MCF 10A (cell line): Measurements from ENCODE around the gene DPP9. TPM values are rescaled to one million over a fixed set of nuclear protein-coding genes. Genes with fewer than 3 reads are reported as not detected.
A peak's percentile ranks its signal among the peaks of the same experiment; 100 is the strongest.

Experiments used
- BruUV-seq: library from RNA; stranded (reverse); fragments of 400-500 nt; replicated peaks from 2 replicates; lab custom pipeline; 2021; lab: Mats Ljungman, UMichigan
- CTCF ChIA-PET: fragments of 300-600 bp; sonication (Branson Sonifier 250); formaldehyde crosslinking; extraction: SDS; loops from one replicate; lab custom pipeline; 2021; ENCODE audit warnings: antibody characterized with exemption, inconsistent platforms; lab: Yijun Ruan, JAX
- POLR2A ChIA-PET: fragments of 300-600, 350-650 bp; sonication (Branson Sonifier 250); formaldehyde crosslinking; extraction: SDS; loops from one replicate; lab custom pipeline; 2020; ENCODE audit warnings: antibody characterized with exemption, inconsistent platforms; lab: Yijun Ruan, JAX
- DNase-seq: peaks from one replicate; pipeline ENCODE4 v3.0.0-alpha.2; 2018; ENCODE audit not compliant: unreplicated experiment
- H3K27ac Mint-ChIP-seq: one replicate; pipeline ENCODE4 v1.8.0; 2022; ENCODE audit warnings: mild to moderate bottlenecking, low read depth, mixed read lengths; ENCODE audit not compliant: unreplicated experiment
- H3K27me3 Mint-ChIP-seq: one replicate; pipeline ENCODE4 v1.8.0; 2022; ENCODE audit warnings: mixed read lengths; ENCODE audit not compliant: insufficient read depth, unreplicated experiment
- H3K36me3 Mint-ChIP-seq: one replicate; pipeline ENCODE4 v1.8.0; 2022; ENCODE audit warnings: mild to moderate bottlenecking, moderate library complexity, mixed read lengths; ENCODE audit not compliant: insufficient read depth, unreplicated experiment
- H3K4me1 Mint-ChIP-seq: one replicate; pipeline ENCODE4 v1.8.0; 2022; ENCODE audit warnings: mixed read lengths; ENCODE audit not compliant: insufficient read depth, unreplicated experiment
- H3K4me3 Mint-ChIP-seq: one replicate; pipeline ENCODE4 v1.8.0; 2022; ENCODE audit warnings: mild to moderate bottlenecking, moderate library complexity, mixed read lengths; ENCODE audit not compliant: unreplicated experiment
- H3K9me3 Mint-ChIP-seq: one replicate; pipeline ENCODE4 v1.8.0; 2022; ENCODE audit warnings: mixed read lengths; ENCODE audit not compliant: unreplicated experiment
- intact Hi-C: fragments of 100-400 bp; cut with micrococcal nuclease; formaldehyde crosslinking; loops from 2 replicates; pipeline ENCODE4 v1.14.1; 2022
- total RNA-seq: library from RNA; stranded (reverse); gene quantifications from 2 replicates; pipeline ENCODE4 v1.2.3, GENCODE V29; 2022
- TF ChIP-seq, protein P1 (sequence below): fragments of 200-600 bp; IDR thresholded peaks from one replicate; pipeline ENCODE4 v1.8.0; 2022; ENCODE audit warnings: antibody characterized with exemption, mild to moderate bottlenecking; ENCODE audit not compliant: unreplicated experiment

DPP9 gene
- total RNA-seq, 1 experiment from 2014 or later, result 90.6 TPM

DNA sequence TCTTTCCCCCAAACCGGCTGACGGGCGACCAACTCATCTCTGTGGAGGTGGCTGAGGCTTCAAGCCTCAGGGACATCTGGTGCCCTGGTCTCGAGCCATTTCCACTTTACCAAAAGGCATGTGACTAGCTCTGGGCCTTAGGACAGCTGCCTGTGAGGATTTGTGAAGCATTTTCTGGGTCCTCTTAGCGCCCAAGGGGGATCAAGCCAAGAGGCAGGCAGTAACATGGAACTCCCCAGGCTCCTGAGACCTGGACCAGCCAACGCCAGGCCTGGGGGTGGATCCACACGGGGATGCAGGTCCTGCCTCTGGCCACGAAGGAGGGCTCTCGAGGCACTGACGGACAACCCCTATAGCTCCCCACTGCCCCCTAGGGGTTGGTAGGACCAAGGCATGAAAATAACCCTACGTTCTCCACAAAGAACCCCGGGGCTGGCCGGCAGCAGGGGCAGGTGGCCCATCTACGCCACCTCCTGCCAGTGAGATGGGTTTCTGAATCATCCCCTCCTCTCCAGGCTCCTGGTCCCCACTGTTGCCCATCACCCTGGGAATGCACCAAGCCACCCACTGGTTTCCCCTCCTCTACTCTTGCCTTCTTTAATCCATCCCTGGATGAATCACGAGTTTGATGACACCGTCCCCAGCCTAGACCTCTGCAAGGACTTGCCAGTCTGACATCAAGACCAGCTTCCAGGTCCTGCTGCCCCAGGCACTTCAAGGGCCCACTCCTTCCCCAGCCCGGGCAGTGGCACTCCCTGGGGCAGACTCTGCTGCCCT, 46.5 kb downstream of the DPP9 start:
- CTCF ChIA-PET, result interaction anchor here (0.6 to 0.9 kb wide), 3 partner anchors 12 to 601 kb away, joined by 3 to 4 read pairs (median 4); no protein-coding TSS in a partner anchor
- no TSS peak for BruUV-seq

DNA sequence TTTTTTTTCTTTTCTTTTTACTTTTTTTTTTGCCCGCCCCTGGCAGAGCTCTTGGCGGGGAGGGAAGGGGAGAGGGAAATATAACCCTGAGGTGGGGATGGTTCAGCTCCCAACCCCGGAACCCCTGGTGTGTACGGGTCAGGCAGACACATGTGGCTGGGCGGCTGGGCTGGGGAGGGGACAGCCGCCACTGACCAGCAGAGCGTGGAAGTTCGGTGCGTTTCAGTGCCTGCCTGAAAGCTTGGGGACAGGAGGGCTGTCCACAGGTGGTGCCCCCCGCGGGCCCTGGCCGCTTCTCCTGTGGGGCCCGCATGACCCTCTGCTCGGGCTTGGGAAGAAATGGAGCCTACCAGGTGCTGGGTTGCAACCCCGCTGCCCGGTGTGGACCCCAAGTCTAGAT, 48.3 kb downstream of the DPP9 start:
- H3K27ac Mint-ChIP-seq, result no peak overlapping the region
- no peak for DNase-seq
- TSS peak; percentile 82 for BruUV-seq
- no peaks in the 10 kb centered on the region for H3K27me3 Mint-ChIP-seq
- H3K4me1 Mint-ChIP-seq, result no peaks in the 10 kb centered on the region
- H3K9me3 Mint-ChIP-seq, result no peaks in the 10 kb centered on the region
- H3K4me3 Mint-ChIP-seq, result no peak overlapping the region
- TF ChIP-seq, protein P1, sequence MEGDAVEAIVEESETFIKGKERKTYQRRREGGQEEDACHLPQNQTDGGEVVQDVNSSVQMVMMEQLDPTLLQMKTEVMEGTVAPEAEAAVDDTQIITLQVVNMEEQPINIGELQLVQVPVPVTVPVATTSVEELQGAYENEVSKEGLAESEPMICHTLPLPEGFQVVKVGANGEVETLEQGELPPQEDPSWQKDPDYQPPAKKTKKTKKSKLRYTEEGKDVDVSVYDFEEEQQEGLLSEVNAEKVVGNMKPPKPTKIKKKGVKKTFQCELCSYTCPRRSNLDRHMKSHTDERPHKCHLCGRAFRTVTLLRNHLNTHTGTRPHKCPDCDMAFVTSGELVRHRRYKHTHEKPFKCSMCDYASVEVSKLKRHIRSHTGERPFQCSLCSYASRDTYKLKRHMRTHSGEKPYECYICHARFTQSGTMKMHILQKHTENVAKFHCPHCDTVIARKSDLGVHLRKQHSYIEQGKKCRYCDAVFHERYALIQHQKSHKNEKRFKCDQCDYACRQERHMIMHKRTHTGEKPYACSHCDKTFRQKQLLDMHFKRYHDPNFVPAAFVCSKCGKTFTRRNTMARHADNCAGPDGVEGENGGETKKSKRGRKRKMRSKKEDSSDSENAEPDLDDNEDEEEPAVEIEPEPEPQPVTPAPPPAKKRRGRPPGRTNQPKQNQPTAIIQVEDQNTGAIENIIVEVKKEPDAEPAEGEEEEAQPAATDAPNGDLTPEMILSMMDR, result no peak
- intact Hi-C loops, result no loop called here
- H3K36me3 Mint-ChIP-seq, result peaks cover 36% of the 10 kb centered on the region
- POLR2A ChIA-PET, result interaction anchor here (0.5 kb wide), 1 partner anchor 13 kb away, joined by 3 read pairs; no protein-coding TSS in a partner anchor
- CTCF ChIA-PET, result no interaction called here

More for the DNA sequence above, 46.5 kb downstream of the DPP9 start:
- TF ChIP-seq, protein P1, result no peak
- peak; percentile 53 for DNase-seq
- POLR2A ChIA-PET, result no interaction called here
- no peaks in the 10 kb centered on the region for H3K27me3 Mint-ChIP-seq
- no peaks in the 10 kb centered on the region for H3K9me3 Mint-ChIP-seq
- peaks cover 48% of the 10 kb centered on the region for H3K36me3 Mint-ChIP-seq
- intact Hi-C loops, result no loop called here
- H3K4me3 Mint-ChIP-seq, result no peak overlapping the region
- H3K27ac Mint-ChIP-seq, result no peak overlapping the region
- H3K4me1 Mint-ChIP-seq, result no peaks in the 10 kb centered on the region

DNA sequence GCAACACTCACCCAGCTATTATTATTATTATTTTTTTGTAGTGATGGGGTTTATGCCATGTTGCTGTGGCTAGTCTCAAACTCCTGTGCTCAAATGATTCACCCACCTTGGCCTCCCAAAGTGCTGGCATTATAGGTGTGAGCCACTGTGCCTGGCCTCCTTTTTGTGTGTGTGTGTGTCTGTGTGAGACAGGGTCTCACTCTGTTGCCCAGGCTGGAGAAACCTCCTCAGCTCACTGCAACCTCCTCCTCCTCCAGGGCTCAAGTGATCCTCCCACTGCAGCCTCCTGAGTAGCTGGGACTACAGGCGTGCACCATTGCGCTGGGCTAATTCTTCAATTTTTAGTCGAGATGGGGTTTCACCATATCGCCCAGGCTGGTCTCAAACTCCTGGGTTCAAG, 49.9 kb downstream of the DPP9 start:
- no peaks in the 10 kb centered on the region for H3K4me1 Mint-ChIP-seq
- POLR2A ChIA-PET, result interaction anchor here (1.5 kb wide), 1 partner anchor 21 kb away, joined by 5 read pairs; no protein-coding TSS in a partner anchor

DNA sequence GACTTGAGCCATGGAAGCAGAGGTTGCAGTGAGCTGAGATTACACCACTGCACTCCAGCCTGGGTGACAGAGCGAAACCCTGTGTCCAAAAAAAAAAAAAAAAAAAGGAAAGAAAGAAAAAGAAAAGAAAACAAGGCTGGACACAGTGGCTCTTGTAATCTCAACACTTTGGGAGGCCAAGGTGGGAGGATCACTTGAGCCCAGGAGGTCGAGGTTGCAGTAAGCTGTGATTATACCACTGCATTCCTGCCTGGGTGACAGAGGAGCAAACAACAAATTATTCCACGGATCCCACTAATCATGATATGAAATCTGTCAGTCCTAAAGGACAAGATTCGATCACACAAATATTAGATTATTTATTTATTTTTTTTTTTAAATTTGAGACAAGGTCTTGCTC, 50.4 kb downstream of the DPP9 start:
- intact Hi-C loops, result no loop called here
- BruUV-seq, result no TSS peak
- Mint-ChIP-seq H3K9me3 (no peaks in the 10 kb centered on the region), H3K27me3 (no peaks in the 10 kb centered on the region), H3K4me1 (no peaks in the 10 kb centered on the region), H3K36me3 (peaks cover 38% of the 10 kb centered on the region), H3K4me3 (no peak overlapping the region), H3K27ac (no peak overlapping the region)
- CTCF ChIA-PET, result interaction anchor here (0.7 kb wide), 1 partner anchor 440 kb away, joined by 3 read pairs; no protein-coding TSS in a partner anchor
- DNase-seq, result no peak
- POLR2A ChIA-PET, result interaction anchor here (1.5 kb wide), 1 partner anchor 21 kb away, joined by 5 read pairs; no protein-coding TSS in a partner anchor
- TF ChIP-seq, protein P1, result no peak

More for the DNA sequence above, 49.9 kb downstream of the DPP9 start:
- CTCF ChIA-PET, result no interaction called here
- no peak overlapping the region for H3K27ac Mint-ChIP-seq
- TF ChIP-seq, protein P1, result no peak
- no peaks in the 10 kb centered on the region for H3K27me3 Mint-ChIP-seq
- no peak for DNase-seq
- H3K4me3 Mint-ChIP-seq, result no peak overlapping the region
- intact Hi-C loops, result no loop called here
- no peaks in the 10 kb centered on the region for H3K9me3 Mint-ChIP-seq
- H3K36me3 Mint-ChIP-seq, result peaks cover 38% of the 10 kb centered on the region
- BruUV-seq, result no TSS peak
